Endothelial cell of umbilical vein (primary cell): ENCODE measurements around the gene LIPK. TPM values are rescaled to one million over a fixed set of nuclear protein-coding genes. Genes with fewer than 3 reads are reported as not detected.
"Not testable (repeated sequence)": the region's sequence is repeated elsewhere in the genome, so short reads cannot be mapped to it uniquely, and the experiment has no call there.

ENCODE experiments used
- BruUV-seq: library from RNA; stranded (reverse); fragments of 400-500 nt; replicated peaks from 2 replicates; lab custom pipeline; 2021; lab: Mats Ljungman, UMichigan
- CTCF ChIA-PET: fragments of 300-600, 350-600 bp; sonication (Branson Sonifier 250); formaldehyde crosslinking; loops from one replicate; lab custom pipeline; 2021; ENCODE audit warnings: antibody characterized with exemption, inconsistent platforms; lab: Charles Lee
- POLR2A ChIA-PET: fragments of 300-600, 350-600 bp; sonication (Branson Sonifier 250); formaldehyde crosslinking; loops from one replicate; lab custom pipeline; 2021; ENCODE audit warnings: antibody characterized with exemption, inconsistent platforms; lab: Charles Lee
- DNase-seq: peaks from one replicate; pipeline ENCODE4 v3.0.0-alpha.2; 2011; ENCODE audit warnings: low read depth, low spot score
- FAIRE-seq: peaks from 2 replicates; lab custom pipeline; 2011; peaks lifted over from hg19 to GRCh38; lab: Jason Lieb, UNC
- H2AFZ ChIP-seq: 2 replicates; pipeline ENCODE4 v1.6.0; 2012; ENCODE audit warnings: low read depth, low read length, control low read depth, inconsistent platforms
- H3K27ac ChIP-seq: 2 replicates; pipeline ENCODE4 v1.5.1; 2011; ENCODE audit warnings: low read depth, mild to moderate bottlenecking, control low read depth, low read length, moderate library complexity; ENCODE audit not compliant: insufficient read depth
- H3K27me3 ChIP-seq, 2 experiments: 2 replicates each; pipeline versions ENCODE4 v1.6.0 to v1.6.1; 2011; ENCODE audit warnings: low read length in 2 of 2, mixed read lengths in 1 of 2; ENCODE audit not compliant: control insufficient read depth in 2 of 2, insufficient read depth in 2 of 2
- H3K36me3 ChIP-seq, 2 experiments: 2 replicates in 1 of 2; 3 replicates in 1 of 2; pipeline ENCODE4 v1.5.1; 2011; ENCODE audit warnings: low read length in 2 of 2, mild to moderate bottlenecking in 1 of 2, moderate library complexity in 1 of 2; ENCODE audit not compliant: control insufficient read depth in 2 of 2, insufficient read depth in 2 of 2; ENCODE audit errors: extremely low read depth in 1 of 2
- H3K4me1 ChIP-seq: 3 replicates; pipeline ENCODE4 v1.5.1; 2011; ENCODE audit warnings: mild to moderate bottlenecking, low read length; ENCODE audit not compliant: control insufficient read depth, insufficient read depth; ENCODE audit errors: extremely low read depth
- H3K4me2 ChIP-seq: 2 replicates; pipeline ENCODE4 v1.6.1; 2011; ENCODE audit warnings: low read length, control low read depth, mixed read lengths; ENCODE audit not compliant: insufficient read depth
- H3K4me3 ChIP-seq, 3 experiments: fragments of 200-600 bp in 1 of 3; sonication (generic), shearing (Covaris generic) in 1 of 3; replicated peaks in 1 of 3; 2 replicates each; pipeline ENCODE4 v1.5.1; 2011 to 2016; ENCODE audit warnings: control low read depth in 3 of 3, low read length in 3 of 3, mild to moderate bottlenecking in 2 of 3, inconsistent platforms in 1 of 3, low read depth in 1 of 3, moderate library complexity in 1 of 3; ENCODE audit not compliant: insufficient read depth in 1 of 3
- H3K79me2 ChIP-seq: 2 replicates; pipeline ENCODE4 v1.6.0; 2012; ENCODE audit warnings: low read length, inconsistent platforms; ENCODE audit not compliant: control insufficient read depth, insufficient read depth
- H3K9ac ChIP-seq: replicated peaks from 2 replicates; pipeline ENCODE3; 2011; ENCODE audit warnings: low read length, control low read depth; ENCODE audit not compliant: insufficient read depth; ENCODE audit errors: extremely low read depth
- H3K9me1 ChIP-seq: replicated peaks from 3 replicates; pipeline ENCODE4 v1.6.0; 2011; ENCODE audit warnings: mild to moderate bottlenecking, low read length; ENCODE audit not compliant: control insufficient read depth, insufficient read depth; ENCODE audit errors: extremely low read depth
- H3K9me3 ChIP-seq: replicated peaks from 2 replicates; pipeline ENCODE4 v1.5.1; 2012; ENCODE audit warnings: low read length, inconsistent platforms; ENCODE audit not compliant: control insufficient read depth, insufficient read depth
- H4K20me1 ChIP-seq: replicated peaks from 2 replicates; pipeline ENCODE3; 2011; ENCODE audit warnings: mild to moderate bottlenecking, low read length; ENCODE audit not compliant: control insufficient read depth, insufficient read depth; ENCODE audit errors: extremely low read depth
- dilution Hi-C: fragments of 300-500 bp; cut with MboI; formaldehyde crosslinking; loops from one replicate; pipeline ENCODE4 v1.15.0; 2019; ENCODE audit warnings: low sequenced_read_pairs; ENCODE audit not compliant: extremely low pct_ligation_motif_present
- intact Hi-C: fragments of 100-400 bp; cut with micrococcal nuclease; formaldehyde crosslinking; loops from one replicate; pipeline ENCODE4 v1.10.0; 2022
- polyA plus RNA-seq, 4 experiments: library from polyadenylated mRNA; depleted of rRNA in 3 of 4; stranded (reverse) in 3 of 4; unstranded in 1 of 4; fragments of >200 nt; gene quantifications; 2 replicates each; pipeline versions ENCODE4 v1.2.1 to v1.2.3, GENCODE V29; 2011 to 2012; ENCODE audit warnings: missing spikeins in 1 of 4
- total RNA-seq: library from RNA; stranded (reverse); gene quantifications from 2 replicates; pipeline ENCODE4 v1.2.3, GENCODE V29; 2021
- TF ChIP-seq, protein P1 (sequence below): IDR thresholded peaks from 2 replicates; pipeline ENCODE4 v1.6.1; 2011; ENCODE audit not compliant: insufficient read depth, insufficient read length

Gene LIPK
- total and polyA plus RNA-seq, 2 donors (not counting 3 experiments of a cell fraction or from before 2014, with no cell fraction given), result not detected

DNA sequence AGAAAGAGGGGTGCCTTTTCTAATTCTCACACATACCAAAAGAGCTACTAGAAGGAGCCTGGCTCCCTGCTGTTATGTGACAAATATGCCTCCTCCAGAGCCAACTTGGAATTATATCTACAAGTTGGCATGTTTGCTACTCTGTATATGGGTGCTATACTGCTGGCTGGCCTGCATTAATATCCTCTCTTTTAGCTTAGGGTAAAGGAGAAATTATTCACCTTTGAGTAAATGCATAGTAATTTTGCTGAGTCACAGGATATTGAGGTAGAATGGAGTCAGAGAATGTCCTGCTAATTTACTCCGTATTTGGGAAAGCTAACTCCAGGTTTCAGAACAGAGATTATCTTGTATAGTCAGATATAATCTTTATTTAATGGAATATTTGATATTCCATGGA is 29.6 kb downstream of the LIPK start:
- TF ChIP-seq, protein P1, sequence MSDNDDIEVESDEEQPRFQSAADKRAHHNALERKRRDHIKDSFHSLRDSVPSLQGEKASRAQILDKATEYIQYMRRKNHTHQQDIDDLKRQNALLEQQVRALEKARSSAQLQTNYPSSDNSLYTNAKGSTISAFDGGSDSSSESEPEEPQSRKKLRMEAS, result no peak
- no peaks in the 10 kb centered on the region for H3K36me3 ChIP-seq
- no peaks in the 10 kb centered on the region for H3K9me1 ChIP-seq
- H3K27ac ChIP-seq, result no peak overlapping the region
- H3K79me2 ChIP-seq, result no peaks in the 10 kb centered on the region
- ChIA-PET CTCF (interaction anchor here (1.0 to 2.5 kb wide), 5 partner anchors 10 to 170 kb away, joined by 3 to 11 read pairs (median 4); partner anchors contain the start of gene RNLS), POLR2A (no interaction called here)
- DNase-seq (no peak), FAIRE-seq (no peak)
- H3K4me2 ChIP-seq, result no peak overlapping the region
- no TSS peak for BruUV-seq
- H3K9me3 ChIP-seq, result no peaks in the 10 kb centered on the region
- intact Hi-C loops, result no loop called here
- no peaks in the 10 kb centered on the region for H4K20me1 ChIP-seq
- no peak overlapping the region for H3K4me3 ChIP-seq
- dilution Hi-C loops, result no loop called here
- H2AFZ ChIP-seq, result peak overlapping the region; percentile 78
- peaks cover 2 to 3% of the 10 kb centered on the region in 2 experiments for H3K27me3 ChIP-seq
- no peaks in the 10 kb centered on the region for H3K4me1 ChIP-seq
- no peak overlapping the region for H3K9ac ChIP-seq

DNA sequence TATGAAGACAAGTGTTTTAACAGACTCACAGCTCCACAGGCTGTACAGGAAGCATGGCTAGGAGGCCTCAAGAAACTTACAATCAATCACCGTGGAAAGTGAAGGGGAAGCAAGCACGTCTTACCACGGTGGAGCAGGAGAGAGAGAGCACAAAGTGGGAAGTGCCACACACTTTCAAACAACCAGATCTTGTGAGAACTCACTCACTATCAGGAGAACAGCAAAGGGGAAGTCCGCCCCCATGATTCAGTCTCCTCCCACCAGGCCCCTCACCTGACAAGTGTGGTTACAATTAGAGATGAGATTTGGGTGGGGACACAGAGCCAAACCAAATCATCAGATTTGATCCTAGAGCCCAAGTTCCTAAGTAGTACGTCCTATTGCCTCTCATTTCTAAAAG is 35.9 kb downstream of the LIPK start:
- BruUV-seq, H3K9ac ChIP-seq, H3K27ac ChIP-seq, DNase-seq, dilution Hi-C loops, H2AFZ ChIP-seq, FAIRE-seq, H3K79me2 ChIP-seq, H3K4me1 ChIP-seq, POLR2A ChIA-PET, H3K9me1 ChIP-seq, H3K36me3 ChIP-seq, H3K9me3 ChIP-seq, H3K27me3 ChIP-seq, intact Hi-C loops, H3K4me3 ChIP-seq, H4K20me1 ChIP-seq, H3K4me2 ChIP-seq: not testable (repeated sequence)
- CTCF ChIA-PET, result interaction anchor here (1.1 to 2.7 kb wide), 4 partner anchors 14 to 177 kb away, joined by 3 to 11 read pairs (median 6); no protein-coding TSS in a partner anchor
